BLaER1 treated with 17β-estradiol and CSF1 and Interleukin-3, amounts not matched to agents 10 nM and 100 nM (cell line): Measurements from ENCODE around the gene RPS19.

ENCODE experiments used
- H3K27ac ChIP-seq, 11 experiments: shearing (Covaris generic); formaldehyde crosslinking; 2 replicates each; pipeline ENCODE4 v1.8.1; 2022
- H3K27me3 ChIP-seq, 11 experiments: shearing (Covaris generic); formaldehyde crosslinking; 2 replicates each; pipeline ENCODE4 v1.8.1; 2022
- H3K36me3 ChIP-seq, 11 experiments: shearing (Covaris generic); formaldehyde crosslinking; 2 replicates each; pipeline ENCODE4 v1.8.1; 2022
- H3K4me1 ChIP-seq, 10 experiments: shearing (Covaris generic); formaldehyde crosslinking; 2 replicates each; pipeline ENCODE4 v1.8.1; 2022
- H3K4me2 ChIP-seq, 11 experiments: shearing (Covaris generic); formaldehyde crosslinking; 2 replicates each; pipeline ENCODE4 v1.8.1; 2022
- H3K4me3 ChIP-seq, 10 experiments: shearing (Covaris generic); formaldehyde crosslinking; 2 replicates each; pipeline ENCODE4 v1.8.1; 2022
- H3K9ac ChIP-seq, 11 experiments: shearing (Covaris generic); formaldehyde crosslinking; 2 replicates each; pipeline ENCODE4 v1.8.1; 2022
- H3K9me3 ChIP-seq, 11 experiments: shearing (Covaris generic); formaldehyde crosslinking; replicated peaks in 1 of 11; 2 replicates each; pipeline ENCODE4 v1.8.1; 2022
- H4K20me1 ChIP-seq, 11 experiments: shearing (Covaris generic); formaldehyde crosslinking; 2 replicates each; pipeline ENCODE4 v1.8.1; 2022
- Cebpa-rat ChIP-seq, 11 experiments: shearing (Covaris generic); IDR thresholded peaks; 2 replicates each; pipeline ENCODE4 v1.8.1; 2022

Gene RPS19

DNA sequence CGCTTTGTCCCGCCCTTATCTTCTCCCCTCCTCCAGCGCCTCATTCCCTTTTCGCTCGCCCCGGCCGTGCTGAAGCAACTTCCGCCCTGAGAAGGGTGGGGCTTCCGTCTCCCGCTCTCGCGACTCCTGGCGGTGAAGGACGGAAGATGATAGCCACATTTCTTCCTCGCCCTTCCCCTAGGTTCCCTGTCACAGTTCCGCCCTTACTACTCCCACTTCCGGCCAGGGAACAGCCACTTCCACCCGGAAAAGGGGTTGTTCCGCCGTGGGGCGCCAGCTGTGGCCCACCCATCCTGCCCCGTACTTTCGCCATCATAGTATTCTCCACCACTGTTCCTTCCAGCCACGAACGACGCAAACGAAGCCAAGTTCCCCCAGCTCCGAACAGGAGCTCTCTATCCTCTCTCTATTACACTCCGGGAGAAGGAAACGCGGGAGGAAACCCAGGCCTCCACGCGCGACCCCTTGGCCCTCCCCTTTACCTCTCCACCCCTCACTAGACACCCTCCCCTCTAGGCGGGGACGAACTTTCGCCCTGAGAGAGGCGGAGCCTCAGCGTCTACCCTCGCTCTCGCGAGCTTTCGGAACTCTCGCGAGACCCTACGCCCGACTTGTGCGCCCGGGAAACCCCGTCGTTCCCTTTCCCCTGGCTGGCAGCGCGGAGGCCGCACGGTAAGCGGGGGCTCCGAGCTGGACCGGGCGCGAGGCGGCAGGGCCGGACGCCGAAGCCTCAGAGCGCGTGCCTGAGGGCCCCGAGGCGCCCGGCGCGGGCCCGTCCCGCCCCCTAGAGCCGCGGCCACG, at the start of gene RPS19:
TSS of gene RPS19 (plus strand) at position 638 of the 801 bp plus-strand sequence. CDS start 520 bp downstream, outside the sequence.
- peaks cover 45 to 65% (median 60%) of the 10 kb centered on the region in 10 experiments for H3K4me1 ChIP-seq

DNA sequence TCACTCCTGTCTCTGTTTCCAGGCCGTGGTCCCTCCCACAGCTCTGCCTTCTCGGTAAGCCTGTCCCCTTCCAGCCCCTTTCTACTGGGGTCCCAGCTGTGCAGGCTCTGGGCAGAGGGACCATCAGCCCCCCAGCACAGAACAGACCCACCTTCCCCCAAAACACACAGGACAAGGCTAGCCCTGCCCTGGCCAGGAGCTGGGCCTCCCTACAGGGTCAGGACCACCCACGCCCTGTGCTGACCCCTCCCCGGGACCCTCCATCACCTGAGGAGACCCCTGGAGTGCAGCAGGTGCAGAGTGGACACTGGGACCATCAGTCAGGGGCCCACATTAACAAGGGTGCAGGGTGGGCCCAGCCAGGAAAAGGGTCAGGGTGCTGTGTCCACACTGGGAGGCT, 49.8 kb upstream of the RPS19 start:
- H3K4me3 ChIP-seq = peak overlapping the region in 8 of 10 experiments; percentile 17 to 59 (median 42); a peak in 13 of 20 replicates
- H3K9ac ChIP-seq = peak overlapping the region; percentile 67 to 81 (median 76)
- no peak for TF ChIP-seq Cebpa-rat (IDR thresholded peaks at IDR 0.05)
- peaks cover 64 to 91% (median 72%) of the 10 kb centered on the region in 10 experiments for H3K4me1 ChIP-seq
- H3K36me3 ChIP-seq = no peaks in the 10 kb centered on the region
- H3K27ac ChIP-seq = peak overlapping the region; percentile 69 to 92 (median 90)
- no peaks in the 10 kb centered on the region for H3K9me3 ChIP-seq
- H3K4me2 ChIP-seq = peak overlapping the region; percentile 81 to 99 (median 97)
- H4K20me1 ChIP-seq = no peaks in the 10 kb centered on the region
- H3K27me3 ChIP-seq = no peaks in the 10 kb centered on the region

More for the DNA sequence above, at the start of gene RPS19:
- no peaks in the 10 kb centered on the region; a peak in 1 of 22 replicates for H3K9me3 ChIP-seq
- H3K4me2 ChIP-seq = peak within 1 kb of the TSS; percentile 95 to 100 (median 98)
- H4K20me1 ChIP-seq = peaks cover 40 to 44% (median 42%) of the 10 kb centered on the region in 11 experiments
- peak within 1 kb of the TSS; percentile 91 to 100 (median 99) for H3K27ac ChIP-seq
- peak within 1 kb of the TSS; percentile 90 to 98 (median 96) for H3K4me3 ChIP-seq
- peaks cover 40 to 44% (median 44%) of the 10 kb centered on the region in 11 experiments for H3K36me3 ChIP-seq
- H3K27me3 ChIP-seq = no peaks in the 10 kb centered on the region
- H3K9ac ChIP-seq = peak within 1 kb of the TSS; percentile 96 to 100 (median 99)
- TF ChIP-seq Cebpa-rat (IDR thresholded peaks at IDR 0.05) = no peak; a peak in 1 of 22 replicates

DNA sequence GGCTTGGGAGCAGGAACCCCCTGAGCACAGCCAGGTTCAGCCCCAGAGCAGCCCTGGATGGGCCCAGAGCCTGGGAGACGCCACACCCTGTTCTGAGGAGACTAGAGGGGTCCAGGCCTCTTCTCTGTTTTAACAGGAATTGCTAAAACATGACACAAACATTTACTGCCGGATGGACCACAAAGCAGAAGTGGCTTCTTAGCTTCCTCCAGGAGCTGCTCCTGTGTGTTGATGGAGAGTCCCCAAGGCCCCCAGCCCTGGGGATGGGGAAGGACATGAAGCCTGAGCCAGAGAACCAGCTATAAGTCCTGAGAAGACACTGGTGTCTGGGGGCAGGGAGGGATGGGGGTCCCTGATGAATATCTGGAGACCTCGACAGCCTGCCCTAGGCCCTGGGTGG, 49.0 kb upstream of the RPS19 start:
- H3K9ac ChIP-seq = peak overlapping the region; percentile 67 to 81 (median 76); a peak in 21 of 22 replicates
- H3K27ac ChIP-seq = peak overlapping the region; percentile 69 to 92 (median 90)
- peak in 1 of 11 experiments; percentile 22; a peak in 1 of 22 replicates for TF ChIP-seq Cebpa-rat (IDR thresholded peaks at IDR 0.05)
- H4K20me1 ChIP-seq = no peaks in the 10 kb centered on the region
- H3K4me2 ChIP-seq = peak overlapping the region; percentile 81 to 99 (median 97)
- no peaks in the 10 kb centered on the region for H3K36me3 ChIP-seq
- peak overlapping the region in 8 of 10 experiments; percentile 17 to 59 (median 42); a peak in 13 of 20 replicates for H3K4me3 ChIP-seq
- H3K4me1 ChIP-seq = peaks cover 60 to 86% (median 72%) of the 10 kb centered on the region in 10 experiments
- no peaks in the 10 kb centered on the region for H3K9me3 ChIP-seq
- no peaks in the 10 kb centered on the region for H3K27me3 ChIP-seq

DNA sequence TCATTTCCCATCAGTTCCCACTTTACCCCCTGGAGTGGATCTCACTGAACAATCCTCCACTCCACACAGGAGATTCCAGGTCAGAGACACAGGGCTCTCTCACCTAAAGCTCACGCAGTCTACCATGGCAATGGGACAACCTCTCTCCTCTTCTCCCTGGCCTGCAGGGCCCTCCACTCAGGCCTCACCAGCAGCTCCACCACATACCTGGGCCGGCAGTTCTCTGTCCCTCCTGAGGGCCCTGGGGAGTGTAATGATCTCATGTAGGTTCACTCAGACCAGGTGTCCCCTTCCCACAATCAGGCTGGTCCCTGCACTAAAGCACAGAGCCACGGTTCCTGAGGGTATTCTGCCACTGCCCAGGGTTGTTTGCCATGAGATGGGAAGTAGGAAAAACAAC, 48.1 kb upstream of the RPS19 start:
- peaks cover 55 to 82% (median 72%) of the 10 kb centered on the region in 10 experiments for H3K4me1 ChIP-seq
- H3K9ac ChIP-seq = peak overlapping the region in 4 of 11 experiments; percentile 70 to 81 (median 76); a peak in 6 of 22 replicates
- peak overlapping the region in 9 of 11 experiments; percentile 69 to 92 (median 90); a peak in 15 of 22 replicates for H3K27ac ChIP-seq
- peak overlapping the region; percentile 81 to 99 (median 97) for H3K4me2 ChIP-seq
- H3K27me3 ChIP-seq = no peaks in the 10 kb centered on the region
- H3K36me3 ChIP-seq = no peaks in the 10 kb centered on the region
- no peaks in the 10 kb centered on the region for H4K20me1 ChIP-seq
- H3K9me3 ChIP-seq = no peaks in the 10 kb centered on the region
- no peak for TF ChIP-seq Cebpa-rat (IDR thresholded peaks at IDR 0.05)
- no peak overlapping the region for H3K4me3 ChIP-seq

DNA sequence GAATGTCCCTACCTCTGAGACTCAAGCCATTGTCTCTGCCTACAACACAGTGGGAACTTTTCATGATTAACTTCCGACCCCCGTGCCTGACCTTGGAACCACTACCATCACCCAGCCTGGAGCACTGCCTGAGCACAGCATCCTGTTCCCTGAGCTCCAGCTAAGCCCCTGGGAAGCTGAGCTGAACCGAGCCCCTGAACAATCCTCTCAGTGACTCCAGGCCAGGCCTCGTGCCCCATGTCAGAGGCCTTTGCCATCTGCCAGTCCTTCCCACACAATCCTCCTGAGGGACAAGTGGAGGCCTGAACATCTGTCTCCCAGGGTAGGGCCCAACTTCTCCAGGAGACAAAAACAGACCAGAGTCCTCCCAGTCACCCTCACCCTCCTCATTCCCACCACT, 46.1 kb upstream of the RPS19 start:
- Histone ChIP-seq H3K27ac (no peak overlapping the region), H3K4me1 (peaks cover 36 to 62% (median 58%) of the 10 kb centered on the region in 10 experiments), H3K4me2 (peak overlapping the region in 9 of 11 experiments; percentile 5 to 58 (median 33); a peak in 15 of 22 replicates), H3K27me3 (no peaks in the 10 kb centered on the region), H3K9ac (no peak overlapping the region), H3K4me3 (no peak overlapping the region), H3K36me3 (no peaks in the 10 kb centered on the region), H4K20me1 (no peaks in the 10 kb centered on the region), H3K9me3 (no peaks in the 10 kb centered on the region)
- TF ChIP-seq Cebpa-rat (IDR thresholded peaks at IDR 0.05) = no peak

DNA sequence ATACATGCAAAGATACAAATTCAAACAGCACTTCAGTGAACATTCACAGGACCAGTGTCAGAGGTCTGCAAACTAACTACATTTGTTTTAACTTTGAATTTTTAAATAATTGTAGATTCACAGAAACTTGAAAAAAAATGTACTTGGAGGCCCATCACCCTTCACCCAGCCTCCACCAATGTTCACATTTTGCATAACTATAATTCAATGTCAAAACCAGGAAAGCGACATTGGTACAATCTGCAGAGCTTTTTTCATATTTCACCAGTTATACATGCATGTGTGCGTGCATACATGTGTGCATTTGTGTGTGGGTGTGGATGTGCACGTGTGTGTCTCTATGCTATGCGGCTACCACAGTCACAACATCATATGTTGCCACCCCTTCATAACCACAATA, 44.8 kb upstream of the RPS19 start:
- Histone ChIP-seq H3K9me3 (no peaks in the 10 kb centered on the region), H3K4me1 (peaks cover 28 to 59% (median 47%) of the 10 kb centered on the region in 10 experiments), H4K20me1 (no peaks in the 10 kb centered on the region), H3K36me3 (no peaks in the 10 kb centered on the region), H3K27ac (no peak overlapping the region), H3K9ac (no peak overlapping the region), H3K27me3 (no peaks in the 10 kb centered on the region), H3K4me3 (no peak overlapping the region), H3K4me2 (peak overlapping the region in 8 of 11 experiments; percentile 5 to 58 (median 30); a peak in 7 of 22 replicates)
- no peak for TF ChIP-seq Cebpa-rat (IDR thresholded peaks at IDR 0.05)

DNA sequence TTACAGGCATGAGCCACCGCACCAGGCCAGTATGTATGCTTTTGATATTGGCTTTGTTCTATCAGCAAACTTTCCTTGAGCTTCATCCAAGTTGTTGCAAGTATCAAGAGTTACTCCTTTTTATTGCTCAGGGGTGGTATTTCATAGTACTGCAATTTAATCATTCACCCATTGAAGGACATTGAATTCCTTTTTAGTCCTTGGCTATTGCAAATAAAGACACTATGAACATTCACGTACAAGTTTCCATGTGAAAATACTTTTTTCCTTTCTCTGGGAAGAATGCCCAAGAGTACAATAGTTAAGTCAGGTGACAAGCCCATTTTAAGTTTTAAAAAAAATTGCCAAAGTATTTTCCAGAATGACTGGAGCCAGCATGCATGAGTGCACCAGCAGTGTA, 43.3 kb upstream of the RPS19 start:
- Histone ChIP-seq H3K36me3 (no peaks in the 10 kb centered on the region), H3K27ac (no peak overlapping the region), H3K9me3 (no peaks in the 10 kb centered on the region), H3K9ac (no peak overlapping the region), H4K20me1 (no peaks in the 10 kb centered on the region), H3K4me3 (no peak overlapping the region), H3K27me3 (no peaks in the 10 kb centered on the region), H3K4me2 (no peak overlapping the region), H3K4me1 (peaks cover 13 to 46% (median 35%) of the 10 kb centered on the region in 10 experiments)
- no peak for TF ChIP-seq Cebpa-rat (IDR thresholded peaks at IDR 0.05)

DNA sequence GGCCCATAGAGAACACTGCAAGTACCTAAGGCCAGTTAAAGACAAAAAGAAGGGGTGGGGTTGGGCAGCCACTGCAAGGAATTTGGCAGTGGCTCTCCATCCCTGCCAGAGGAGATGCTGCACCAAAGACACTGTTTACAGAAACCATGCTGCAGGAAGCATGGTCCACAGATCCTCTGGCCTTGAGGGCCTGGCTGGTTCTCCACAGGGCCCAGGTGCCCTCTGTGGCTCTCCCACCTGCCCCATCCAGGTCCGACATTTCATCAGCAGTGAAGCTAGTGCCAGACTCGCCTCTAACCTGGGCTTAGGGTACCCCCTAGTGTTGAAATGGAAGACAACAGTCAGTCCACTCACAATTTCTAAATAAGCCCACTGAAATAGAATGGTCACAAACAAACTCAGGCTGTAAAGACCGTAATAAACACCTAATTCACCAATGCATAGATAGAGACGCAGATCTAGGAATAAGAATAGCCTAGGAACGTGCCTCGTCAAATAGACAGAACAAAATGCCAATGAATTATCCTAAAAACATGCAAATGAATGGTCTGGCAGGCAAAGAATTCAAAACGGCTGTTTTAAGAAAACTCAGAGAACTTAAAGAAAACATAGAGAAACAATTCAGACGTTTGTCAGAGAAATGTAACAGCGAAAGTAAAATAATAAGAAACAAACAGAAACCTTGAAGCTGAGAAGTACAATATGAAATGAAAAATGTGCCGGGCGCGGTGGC, 38.9 kb upstream of the RPS19 start:
- Histone ChIP-seq H3K36me3 (no peaks in the 10 kb centered on the region), H3K27ac (no peak overlapping the region), H3K4me2 (peak overlapping the region in 1 of 11 experiments; percentile 4; a peak in 1 of 22 replicates), H4K20me1 (no peaks in the 10 kb centered on the region), H3K4me1 (peaks cover 0 to 12% (median 8%) of the 10 kb centered on the region in 10 experiments; a peak in 12 of 20 replicates), H3K27me3 (no peaks in the 10 kb centered on the region), H3K4me3 (no peak overlapping the region), H3K9me3 (no peaks in the 10 kb centered on the region), H3K9ac (no peak overlapping the region)
- no peak for TF ChIP-seq Cebpa-rat (IDR thresholded peaks at IDR 0.05)
